Astrocyte (in vitro differentiated cells and primary cell): ENCODE measurements around the gene AHNAK. TPM values are rescaled to one million over a fixed set of nuclear protein-coding genes. Genes with fewer than 3 reads are reported as not detected.

Source experiments
- DNase-seq: peaks from one replicate; pipeline ENCODE4 v3.0.0-alpha.2; 2010; ENCODE audit warnings: low read depth
- FAIRE-seq: peaks from 2 replicates; lab custom pipeline; 2011; peaks lifted over from hg19 to GRCh38; lab: Jason Lieb, UNC
- H2AFZ ChIP-seq: 2 replicates; pipeline ENCODE4 v1.6.0; 2012; ENCODE audit warnings: low read depth, low read length, inconsistent platforms
- H3K27ac ChIP-seq: 2 replicates; pipeline ENCODE4 v1.5.1; 2011; ENCODE audit warnings: low read depth, low read length, inconsistent platforms
- H3K27me3 ChIP-seq: 2 replicates; pipeline ENCODE4 v1.6.0; 2011; ENCODE audit warnings: low read length, inconsistent platforms; ENCODE audit not compliant: insufficient read depth
- H3K36me3 ChIP-seq: 2 replicates; pipeline ENCODE4 v1.5.1; 2011; ENCODE audit warnings: low read length, inconsistent platforms; ENCODE audit not compliant: insufficient read depth
- H3K4me1 ChIP-seq: 2 replicates; pipeline ENCODE4 v1.5.1; 2011; ENCODE audit warnings: low read length, inconsistent platforms; ENCODE audit not compliant: insufficient read depth
- H3K4me2 ChIP-seq: 2 replicates; pipeline ENCODE4 v1.6.0; 2012; ENCODE audit warnings: low read length, inconsistent platforms
- H3K4me3 ChIP-seq: 2 replicates; pipeline ENCODE4 v1.5.1; 2011; ENCODE audit warnings: low read depth, mild to moderate bottlenecking, low read length, inconsistent platforms; ENCODE audit not compliant: insufficient read depth
- H3K79me2 ChIP-seq: 2 replicates; pipeline ENCODE4 v1.6.0; 2012; ENCODE audit warnings: mild to moderate bottlenecking, low read length, inconsistent platforms; ENCODE audit not compliant: insufficient read depth
- H3K9ac ChIP-seq: 2 replicates; pipeline ENCODE4 v1.6.0; 2012; ENCODE audit warnings: mild to moderate bottlenecking, low read length, inconsistent platforms
- H3K9me3 ChIP-seq: 2 replicates; pipeline ENCODE4 v1.5.1; 2012; ENCODE audit warnings: low read depth, mild to moderate bottlenecking, low read length, inconsistent platforms; ENCODE audit not compliant: insufficient read depth
- H4K20me1 ChIP-seq: 2 replicates; pipeline ENCODE4 v1.6.0; 2012; ENCODE audit warnings: low read length, inconsistent platforms; ENCODE audit not compliant: insufficient read depth
- H3K27ac Mint-ChIP-seq: one replicate; pipeline ENCODE4 v1.8.0; 2021; ENCODE audit warnings: mild to moderate bottlenecking, mixed read lengths; ENCODE audit not compliant: unreplicated experiment
- H3K27me3 Mint-ChIP-seq: one replicate; pipeline ENCODE4 v1.8.0; 2021; ENCODE audit warnings: low read depth, mixed read lengths; ENCODE audit not compliant: unreplicated experiment
- H3K36me3 Mint-ChIP-seq: one replicate; pipeline ENCODE4 v1.8.0; 2021; ENCODE audit warnings: low read depth, mixed read lengths; ENCODE audit not compliant: unreplicated experiment
- H3K4me1 Mint-ChIP-seq: one replicate; pipeline ENCODE4 v1.8.0; 2021; ENCODE audit warnings: low read depth, mixed read lengths; ENCODE audit not compliant: unreplicated experiment
- H3K4me3 Mint-ChIP-seq: one replicate; pipeline ENCODE4 v1.8.0; 2021; ENCODE audit warnings: mild to moderate bottlenecking, moderate library complexity, mixed read lengths; ENCODE audit not compliant: unreplicated experiment
- H3K9me3 Mint-ChIP-seq: one replicate; pipeline ENCODE4 v1.8.0; 2021; ENCODE audit warnings: mild to moderate bottlenecking, mixed read lengths; ENCODE audit not compliant: unreplicated experiment
- EZH2 ChIP-seq: IDR thresholded peaks from 2 replicates; pipeline ENCODE4 v1.6.1; 2012; ENCODE audit warnings: mild to moderate bottlenecking, low read length, inconsistent platforms; ENCODE audit not compliant: insufficient read depth
- total RNA-seq: library from RNA; stranded (reverse); gene quantifications from 2 replicates; pipeline ENCODE4 v1.2.1, GENCODE V29; 2021
- TF ChIP-seq, protein P1 (sequence below): IDR thresholded peaks from 2 replicates; pipeline ENCODE4 v1.5.1; 2011; ENCODE audit warnings: low read depth, mild to moderate bottlenecking, inconsistent platforms, low read length, moderate library complexity; ENCODE audit not compliant: insufficient read depth

Gene AHNAK
- total RNA-seq, 1 donor from 2014 or later = 378 TPM

DNA sequence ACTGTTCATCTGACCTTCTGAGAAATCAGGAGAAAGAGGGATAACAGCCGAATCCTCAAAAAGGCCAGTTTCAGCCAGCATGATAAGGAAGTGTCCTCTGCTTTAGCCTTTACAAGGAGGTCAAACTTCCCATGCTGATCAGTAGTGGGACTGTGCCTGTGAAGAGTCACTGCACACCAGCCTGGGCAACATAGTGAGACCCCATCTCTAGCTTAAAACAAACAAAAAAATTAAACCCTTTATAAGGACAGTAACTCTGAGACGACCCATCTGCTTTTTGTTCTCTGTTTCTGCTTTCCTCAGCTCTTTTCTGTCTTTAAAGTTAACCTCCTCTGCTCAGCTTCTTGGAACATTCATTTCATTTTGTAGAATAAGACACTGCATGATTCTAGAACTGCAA lies 78.0 kb downstream of the AHNAK start:
- Histone ChIP-seq H2AFZ (no peak overlapping the region), H3K4me3 (no peak overlapping the region), H3K36me3 (no peaks in the 10 kb centered on the region), H3K79me2 (no peaks in the 10 kb centered on the region), H3K27me3 (no peaks in the 10 kb centered on the region), H3K9ac (no peak overlapping the region), H3K4me1 (peaks cover 8% of the 10 kb centered on the region), H3K9me3 (no peaks in the 10 kb centered on the region), H4K20me1 (no peaks in the 10 kb centered on the region), H3K27ac (no peak overlapping the region), H3K4me2 (no peak overlapping the region)
- Mint-ChIP-seq H3K9me3 (no peaks in the 10 kb centered on the region), H3K36me3 (no peaks in the 10 kb centered on the region), H3K27me3 (peaks cover 4% of the 10 kb centered on the region), H3K4me1 (peaks cover 9% of the 10 kb centered on the region), H3K27ac (no peak overlapping the region), H3K4me3 (no peak overlapping the region)
- FAIRE-seq (no peak), DNase-seq (no peak)
- TF ChIP-seq EZH2 = no peak
- TF ChIP-seq, protein P1, sequence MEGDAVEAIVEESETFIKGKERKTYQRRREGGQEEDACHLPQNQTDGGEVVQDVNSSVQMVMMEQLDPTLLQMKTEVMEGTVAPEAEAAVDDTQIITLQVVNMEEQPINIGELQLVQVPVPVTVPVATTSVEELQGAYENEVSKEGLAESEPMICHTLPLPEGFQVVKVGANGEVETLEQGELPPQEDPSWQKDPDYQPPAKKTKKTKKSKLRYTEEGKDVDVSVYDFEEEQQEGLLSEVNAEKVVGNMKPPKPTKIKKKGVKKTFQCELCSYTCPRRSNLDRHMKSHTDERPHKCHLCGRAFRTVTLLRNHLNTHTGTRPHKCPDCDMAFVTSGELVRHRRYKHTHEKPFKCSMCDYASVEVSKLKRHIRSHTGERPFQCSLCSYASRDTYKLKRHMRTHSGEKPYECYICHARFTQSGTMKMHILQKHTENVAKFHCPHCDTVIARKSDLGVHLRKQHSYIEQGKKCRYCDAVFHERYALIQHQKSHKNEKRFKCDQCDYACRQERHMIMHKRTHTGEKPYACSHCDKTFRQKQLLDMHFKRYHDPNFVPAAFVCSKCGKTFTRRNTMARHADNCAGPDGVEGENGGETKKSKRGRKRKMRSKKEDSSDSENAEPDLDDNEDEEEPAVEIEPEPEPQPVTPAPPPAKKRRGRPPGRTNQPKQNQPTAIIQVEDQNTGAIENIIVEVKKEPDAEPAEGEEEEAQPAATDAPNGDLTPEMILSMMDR = no peak

DNA sequence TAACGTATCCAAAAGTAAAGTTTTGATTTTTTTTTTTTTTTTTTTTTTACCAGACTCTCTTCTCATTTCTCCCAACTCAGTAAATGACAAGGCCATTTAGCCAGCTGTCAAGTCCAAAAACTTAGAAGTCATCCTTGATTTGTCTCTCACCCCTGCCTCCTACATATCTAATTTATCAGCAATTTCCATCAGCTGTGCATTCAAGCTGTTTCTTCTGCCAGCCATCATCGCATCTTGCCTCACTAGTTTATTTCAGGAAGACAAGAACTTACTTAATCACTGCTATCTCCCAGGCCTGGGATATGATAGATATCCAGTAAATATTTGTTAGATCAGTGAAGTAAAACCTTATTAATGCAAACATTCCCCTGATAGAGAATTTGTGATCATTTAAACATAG lies 80.2 kb downstream of the AHNAK start:
- no peaks in the 10 kb centered on the region for H3K9me3 ChIP-seq
- peaks cover 8% of the 10 kb centered on the region for H3K27me3 Mint-ChIP-seq
- no peak overlapping the region for H3K9ac ChIP-seq
- H3K36me3 Mint-ChIP-seq = no peaks in the 10 kb centered on the region
- H4K20me1 ChIP-seq = no peaks in the 10 kb centered on the region
- H3K36me3 ChIP-seq = no peaks in the 10 kb centered on the region
- no peaks in the 10 kb centered on the region for H3K9me3 Mint-ChIP-seq
- no peak overlapping the region for H3K27ac Mint-ChIP-seq
- peaks cover 10% of the 10 kb centered on the region for H3K4me1 ChIP-seq
- no peak for FAIRE-seq
- no peak overlapping the region for H3K4me3 Mint-ChIP-seq
- no peak overlapping the region for H2AFZ ChIP-seq
- H3K4me2 ChIP-seq = no peak overlapping the region
- no peak overlapping the region for H3K27ac ChIP-seq
- H3K4me1 Mint-ChIP-seq = peaks cover 2% of the 10 kb centered on the region
- no peak for TF ChIP-seq EZH2
- TF ChIP-seq, protein P1 = no peak
- no peaks in the 10 kb centered on the region for H3K79me2 ChIP-seq
- no peak overlapping the region for H3K4me3 ChIP-seq
- H3K27me3 ChIP-seq = no peaks in the 10 kb centered on the region
- no peak for DNase-seq

DNA sequence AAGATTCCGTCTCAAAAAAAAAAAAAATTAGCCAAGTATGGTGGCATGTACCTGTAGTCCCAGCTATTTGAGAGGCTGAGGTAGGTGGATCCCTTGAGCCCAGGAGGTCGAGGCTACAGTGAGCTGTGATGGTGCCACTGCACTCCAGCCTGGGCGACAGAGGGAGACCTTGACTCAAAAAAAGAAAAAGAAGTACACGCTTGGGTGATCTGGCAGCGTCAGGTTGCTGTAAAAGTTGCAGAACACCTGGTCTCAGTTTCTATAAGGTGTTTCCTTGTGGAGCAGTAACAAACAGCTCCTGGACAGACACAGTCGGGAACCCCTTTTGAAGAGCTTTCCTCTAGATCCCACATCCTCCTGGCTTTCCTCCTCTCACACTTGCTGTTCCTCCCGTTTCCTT lies 82.0 kb downstream of the AHNAK start:
- H3K27me3 Mint-ChIP-seq = peaks cover 8% of the 10 kb centered on the region
- no peak overlapping the region for H3K27ac ChIP-seq
- H3K9me3 Mint-ChIP-seq = no peaks in the 10 kb centered on the region
- H3K36me3 ChIP-seq = no peaks in the 10 kb centered on the region
- TF ChIP-seq, protein P1 = no peak
- H3K4me2 ChIP-seq = no peak overlapping the region
- no peaks in the 10 kb centered on the region for H3K9me3 ChIP-seq
- H3K9ac ChIP-seq = no peak overlapping the region
- H3K4me3 ChIP-seq = no peak overlapping the region
- no peaks in the 10 kb centered on the region for H4K20me1 ChIP-seq
- no peak overlapping the region for H2AFZ ChIP-seq
- H3K4me1 ChIP-seq = peaks cover 12% of the 10 kb centered on the region
- no peak overlapping the region for H3K27ac Mint-ChIP-seq
- FAIRE-seq = no peak
- H3K4me1 Mint-ChIP-seq = peaks cover 2% of the 10 kb centered on the region
- DNase-seq = no peak
- H3K79me2 ChIP-seq = no peaks in the 10 kb centered on the region
- H3K4me3 Mint-ChIP-seq = no peak overlapping the region
- no peaks in the 10 kb centered on the region for H3K27me3 ChIP-seq
- H3K36me3 Mint-ChIP-seq = no peaks in the 10 kb centered on the region
